Stomach smooth muscle (tissue), 2 donors: ENCODE data around the gene LAMTOR1.

Source experiments
- H3K27ac ChIP-seq: one replicate; pipeline ENCODE4 v1.7.0; 2013; ENCODE audit warnings: mild to moderate bottlenecking, low read length, inconsistent platforms
- H3K27me3 ChIP-seq, 2 donors: one replicate each; pipeline ENCODE4 v1.7.0; 2013; ENCODE audit warnings: low read length in 2 of 2; ENCODE audit not compliant: insufficient read depth in 2 of 2, control insufficient read depth in 1 of 2
- H3K36me3 ChIP-seq, 2 donors: one replicate each; pipeline ENCODE4 v1.7.0; 2013; ENCODE audit warnings: low read length in 2 of 2; ENCODE audit not compliant: control insufficient read depth in 2 of 2, insufficient read depth in 2 of 2
- H3K4me1 ChIP-seq: one replicate; pipeline ENCODE4 v1.7.0; 2013; ENCODE audit warnings: low read length; ENCODE audit not compliant: control insufficient read depth, insufficient read depth
- H3K4me3 ChIP-seq, 2 donors: one replicate each; pipeline ENCODE4 v1.7.0; 2013; ENCODE audit warnings: low read length in 2 of 2
- H3K9ac ChIP-seq, 2 donors: one replicate each; pipeline ENCODE4 v1.7.0; 2013; ENCODE audit warnings: low read length in 2 of 2, mild to moderate bottlenecking in 1 of 2
- H3K9me3 ChIP-seq, 2 donors: one replicate each; pipeline ENCODE4 v1.7.0; 2013; ENCODE audit warnings: low read length in 2 of 2; ENCODE audit not compliant: control insufficient read depth in 2 of 2
- donor health status: healthy.
- donor health status: Pancreatic carcinoma.

LAMTOR1 gene

DNA sequence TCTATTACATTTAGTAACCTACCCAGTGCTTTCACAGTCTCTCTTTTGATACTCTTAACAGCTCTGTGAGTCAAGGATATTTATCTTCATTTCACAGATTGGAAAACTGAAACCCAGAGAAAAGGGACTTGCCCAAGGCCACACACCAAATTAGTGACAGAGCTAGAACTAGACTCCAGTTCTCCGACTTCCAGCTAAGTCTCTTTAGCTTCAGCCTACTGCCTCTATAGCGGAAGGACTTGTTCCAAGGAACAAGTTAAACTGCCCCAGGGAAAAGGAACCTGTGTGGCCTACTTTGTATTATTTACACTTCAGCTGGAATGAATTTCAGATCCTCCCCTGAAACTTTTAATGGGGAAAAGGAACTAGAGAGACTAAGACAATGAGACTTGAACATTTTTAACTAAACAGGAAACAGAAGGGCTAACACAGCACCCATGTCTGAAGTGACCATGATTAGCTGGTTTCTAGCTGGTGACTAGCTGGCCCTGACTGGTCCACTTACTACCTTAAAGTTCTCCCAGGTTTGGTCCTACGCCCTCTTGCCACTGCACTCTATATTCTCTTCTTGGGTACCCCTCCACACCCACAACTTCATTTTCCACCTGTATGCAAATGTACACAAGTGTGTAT is 21.2 kb downstream of the LAMTOR1 start:
- H3K36me3 ChIP-seq = peaks cover 3% of the 10 kb centered on the region in 2 donors
- H3K4me3 ChIP-seq = no peak overlapping the region
- no peak overlapping the region for H3K9ac ChIP-seq
- no peaks in the 10 kb centered on the region for H3K9me3 ChIP-seq
- H3K4me1 ChIP-seq = peaks cover 12% of the 10 kb centered on the region
- peak overlapping the region; percentile 92 for H3K27ac ChIP-seq
- no peaks in the 10 kb centered on the region for H3K27me3 ChIP-seq

GRCh38 chr11:72081184-72081644 is 21.9 kb downstream of the LAMTOR1 start:
- H3K9ac ChIP-seq = peak overlapping the region; percentile 84 to 91
- H3K27me3 ChIP-seq = no peaks in the 10 kb centered on the region
- H3K36me3 ChIP-seq = peaks cover 3% of the 10 kb centered on the region in 2 donors
- peaks cover 12% of the 10 kb centered on the region for H3K4me1 ChIP-seq
- H3K9me3 ChIP-seq = no peaks in the 10 kb centered on the region
- peak overlapping the region; percentile 90 to 91 for H3K4me3 ChIP-seq
- H3K27ac ChIP-seq = peak overlapping the region; percentile 92

DNA sequence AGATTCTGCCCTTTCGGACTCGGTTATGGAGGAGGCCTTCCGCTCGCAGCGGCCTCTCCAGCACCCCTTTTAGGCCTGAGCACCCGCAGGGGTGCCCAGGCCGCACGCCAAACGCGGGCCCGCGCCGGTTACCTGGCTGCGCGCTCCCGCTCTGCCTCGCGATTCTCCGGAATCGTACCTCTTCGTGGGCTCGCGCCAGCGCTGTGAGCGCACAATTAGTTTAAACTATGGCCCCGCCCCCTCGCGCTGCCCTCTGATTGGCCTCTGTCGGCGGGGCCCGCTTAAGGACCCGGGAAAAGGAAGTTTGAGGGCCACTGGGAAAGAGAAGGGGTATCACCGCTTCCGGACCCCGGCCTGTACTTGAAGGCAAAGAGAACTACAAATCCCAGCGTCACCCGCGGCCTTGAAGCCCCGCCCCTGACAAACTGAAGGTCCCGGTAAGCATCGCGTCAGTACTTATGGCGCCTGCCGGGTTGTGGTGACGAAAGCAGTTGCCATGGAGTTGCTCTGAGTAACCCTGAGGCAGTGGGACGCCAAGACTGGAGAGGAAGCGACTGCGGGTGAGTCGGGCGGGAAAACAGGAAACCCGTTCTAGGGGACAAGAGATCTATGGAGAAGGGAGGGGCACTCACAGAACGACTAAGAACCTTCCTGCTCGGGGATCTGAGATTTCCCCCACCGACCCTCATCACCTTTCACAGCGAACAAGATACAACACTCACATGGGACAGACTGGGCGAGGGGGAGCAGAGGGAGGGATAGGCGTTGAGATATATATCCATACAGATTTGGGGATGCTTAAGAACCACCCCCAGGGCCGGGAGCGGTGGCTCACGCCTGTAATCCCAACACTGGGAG is 22.5 kb downstream of the LAMTOR1 start, which contains the start of the genes LRRC51 and NUMA1:
Gene LRRC51, plus strand, starts transcription at position 525 of the 858 bp plus-strand sequence. CDS start 8,234 bp downstream, outside the sequence.
Gene NUMA1, minus strand, starts transcription at position 217 of the 858 bp plus-strand sequence. CDS start 44,599 bp downstream, outside the sequence.
- Histone ChIP-seq H3K36me3 (peaks cover 3% of the 10 kb centered on the region in 2 donors), H3K4me3 (peak within 1 kb of the TSS; percentile 90 to 91), H3K9me3 (no peaks in the 10 kb centered on the region), H3K9ac (peak within 1 kb of the TSS; percentile 84 to 91), H3K4me1 (peaks cover 12% of the 10 kb centered on the region), H3K27me3 (no peaks in the 10 kb centered on the region), H3K27ac (peak within 1 kb of the TSS; percentile 92)

DNA sequence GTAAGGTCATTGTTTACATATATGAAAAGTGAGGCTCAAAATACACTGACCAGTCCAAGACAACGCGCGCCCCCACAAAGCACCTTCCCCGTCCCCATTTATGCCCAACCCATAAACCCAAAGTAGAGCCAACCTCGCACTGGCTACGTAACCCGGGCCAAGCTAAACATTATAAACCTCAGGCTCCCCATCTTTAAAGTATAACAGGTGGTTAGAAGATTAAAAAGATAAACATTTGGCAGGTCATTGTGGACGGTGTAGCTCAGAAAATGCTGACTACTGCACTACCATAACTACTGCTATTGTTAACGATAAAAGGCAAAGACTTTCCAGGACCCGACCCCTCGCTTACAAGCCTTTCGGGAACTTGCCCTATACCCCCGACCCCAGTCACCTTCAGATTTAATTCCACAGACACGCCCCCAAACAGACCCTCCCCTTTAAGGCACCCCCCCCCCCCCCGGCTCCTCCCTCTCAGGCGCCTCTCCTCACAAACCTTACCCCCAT is 23.2 kb downstream of the LAMTOR1 start:
- Histone ChIP-seq H3K27ac (peak overlapping the region; percentile 92), H3K27me3 (no peaks in the 10 kb centered on the region), H3K9ac (peak overlapping the region; percentile 71 to 91), H3K4me3 (peak overlapping the region; percentile 69 to 91), H3K9me3 (no peaks in the 10 kb centered on the region), H3K4me1 (peaks cover 12% of the 10 kb centered on the region), H3K36me3 (peaks cover under 1% of the 10 kb centered on the region in 2 donors)

GRCh38 chr11:72078477-72078876 is 24.6 kb downstream of the LAMTOR1 start:
- H3K4me3 ChIP-seq = peak overlapping the region; percentile 42 to 91
- peak overlapping the region; percentile 92 for H3K27ac ChIP-seq
- H3K27me3 ChIP-seq = no peaks in the 10 kb centered on the region
- H3K4me1 ChIP-seq = peaks cover 12% of the 10 kb centered on the region
- peak overlapping the region; percentile 3 to 39 for H3K9ac ChIP-seq
- H3K9me3 ChIP-seq = no peaks in the 10 kb centered on the region
- no peaks in the 10 kb centered on the region for H3K36me3 ChIP-seq

DNA sequence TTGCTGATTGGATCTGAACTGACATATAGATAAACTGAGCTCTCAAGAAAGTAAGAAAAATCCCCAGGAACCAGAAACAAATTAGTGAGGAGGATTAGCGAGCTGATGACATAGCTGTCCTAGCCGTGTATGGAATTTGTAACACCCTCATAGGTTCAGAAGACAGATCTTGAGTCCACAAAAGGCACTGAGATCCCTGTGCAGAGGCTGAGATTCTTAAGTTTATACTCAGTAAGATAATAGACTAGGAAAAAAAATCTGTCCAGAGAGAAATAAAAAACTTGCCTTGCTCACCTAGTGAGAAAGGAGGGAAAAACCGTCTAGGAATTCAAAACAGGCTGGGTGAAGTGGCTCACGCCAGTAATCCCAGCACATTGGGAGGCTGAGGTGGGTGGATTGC is 27.3 kb downstream of the LAMTOR1 start:
- peaks cover 5% of the 10 kb centered on the region for H3K4me1 ChIP-seq
- no peak overlapping the region for H3K27ac ChIP-seq
- H3K4me3 ChIP-seq = no peak overlapping the region
- H3K9ac ChIP-seq = no peak overlapping the region
- H3K36me3 ChIP-seq = no peaks in the 10 kb centered on the region
- H3K27me3 ChIP-seq = no peaks in the 10 kb centered on the region
- H3K9me3 ChIP-seq = no peaks in the 10 kb centered on the region

DNA sequence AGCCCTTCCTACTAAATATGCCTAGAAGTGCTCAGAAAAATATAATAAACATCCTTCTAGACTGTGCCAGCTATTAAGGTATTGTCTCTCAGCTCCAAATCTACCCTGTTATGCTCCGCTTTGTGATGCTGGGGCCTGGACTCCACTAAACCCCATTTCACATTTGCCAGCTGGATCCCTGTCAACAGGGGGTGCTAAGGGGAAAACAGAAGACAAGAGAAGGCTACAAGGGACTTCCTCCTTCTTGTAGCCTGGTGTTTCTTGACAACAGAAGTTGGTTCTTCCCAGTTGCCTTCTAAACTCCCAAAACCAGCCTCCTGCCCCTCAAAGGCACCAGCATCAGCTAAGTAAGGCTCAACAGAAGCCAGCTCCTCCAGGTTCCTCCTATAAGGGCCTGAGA is 28.0 kb downstream of the LAMTOR1 start:
- no peaks in the 10 kb centered on the region for H3K36me3 ChIP-seq
- H3K9me3 ChIP-seq = no peaks in the 10 kb centered on the region
- H3K9ac ChIP-seq = no peak overlapping the region
- no peak overlapping the region for H3K27ac ChIP-seq
- no peaks in the 10 kb centered on the region for H3K27me3 ChIP-seq
- peaks cover 6% of the 10 kb centered on the region for H3K4me1 ChIP-seq
- no peak overlapping the region for H3K4me3 ChIP-seq

DNA sequence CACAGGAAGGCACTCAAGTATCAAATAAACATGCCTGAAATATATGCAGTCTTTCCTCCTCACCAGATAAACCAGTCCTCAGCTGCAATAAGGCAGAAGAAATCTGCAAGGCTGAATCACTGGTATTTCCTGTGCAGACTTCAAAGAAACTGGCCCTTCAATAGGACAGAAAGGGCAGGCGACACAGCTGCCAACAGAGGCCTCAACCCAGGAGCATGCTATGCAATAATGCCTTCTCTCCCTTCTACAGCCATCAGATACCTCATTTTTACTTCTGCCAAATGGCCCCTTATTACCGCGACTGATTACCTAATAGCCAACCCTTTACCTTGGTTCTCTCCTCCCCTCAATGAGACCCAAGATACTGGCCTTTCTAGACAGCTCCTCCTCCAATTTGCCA is 30.7 kb downstream of the LAMTOR1 start:
- Histone ChIP-seq H3K9ac (peak overlapping the region in 1 of 2 donors; percentile 6), H3K36me3 (peaks cover 3 to 4% of the 10 kb centered on the region in 2 donors), H3K9me3 (no peaks in the 10 kb centered on the region), H3K27ac (no peak overlapping the region), H3K4me3 (no peak overlapping the region), H3K27me3 (no peaks in the 10 kb centered on the region), H3K4me1 (peaks cover 13% of the 10 kb centered on the region)

GRCh38 chr11:72070491-72070890 is 32.6 kb downstream of the LAMTOR1 start:
- no peaks in the 10 kb centered on the region for H3K9me3 ChIP-seq
- H3K36me3 ChIP-seq = peaks cover 3 to 4% of the 10 kb centered on the region in 2 donors
- H3K27ac ChIP-seq = peak overlapping the region; percentile 78
- no peaks in the 10 kb centered on the region for H3K27me3 ChIP-seq
- no peak overlapping the region for H3K4me3 ChIP-seq
- peak overlapping the region in 1 of 2 donors; percentile 52 for H3K9ac ChIP-seq
- H3K4me1 ChIP-seq = peaks cover 20% of the 10 kb centered on the region

DNA sequence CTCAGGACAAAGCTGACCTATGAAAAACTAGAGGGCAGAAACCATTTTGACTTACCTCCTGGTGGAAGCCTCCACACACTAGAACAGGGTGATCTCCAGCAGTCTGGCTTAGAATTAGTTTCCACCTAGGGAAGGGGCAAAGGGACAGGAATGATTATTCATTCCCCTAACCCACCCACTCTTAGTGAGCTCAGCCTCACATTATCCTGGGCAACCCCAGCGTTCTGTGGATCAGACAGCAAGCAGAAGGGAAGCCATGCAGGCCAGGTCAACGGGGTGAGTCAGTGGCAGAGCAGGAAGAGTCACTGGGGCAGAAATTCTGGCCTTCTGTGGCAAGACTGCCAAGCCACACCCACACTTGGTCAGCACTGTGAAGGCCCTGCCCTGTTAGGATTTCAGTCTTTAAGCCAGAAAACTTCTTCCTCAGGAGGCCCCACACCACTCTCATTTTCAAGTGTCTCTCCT is 33.3 kb downstream of the LAMTOR1 start:
- peaks cover 3 to 4% of the 10 kb centered on the region in 2 donors for H3K36me3 ChIP-seq
- H3K9ac ChIP-seq = peak overlapping the region in 1 of 2 donors; percentile 52
- H3K9me3 ChIP-seq = no peaks in the 10 kb centered on the region
- peak overlapping the region; percentile 78 for H3K27ac ChIP-seq
- no peaks in the 10 kb centered on the region for H3K27me3 ChIP-seq
- H3K4me1 ChIP-seq = peaks cover 20% of the 10 kb centered on the region
- peak overlapping the region in 1 of 2 donors; percentile 23 for H3K4me3 ChIP-seq
